GM19395 (cell line): ENCODE results near the gene RNLS.
"Not testable (repeated sequence)": the region's sequence is repeated elsewhere in the genome, so short reads cannot be mapped to it uniquely, and the experiment has no call there.

Experiments
- ATAC-seq: cut with Tn5 transposase; IDR thresholded peaks from one replicate; pipeline ENCODE4 v1.9.1; 2021; ENCODE audit warnings: mild to moderate bottlenecking, moderate library complexity; ENCODE audit not compliant: unreplicated experiment

RNLS gene

GRCh38 chr10:88525371-88526069, 57.6 kb downstream of the RNLS start:
- ATAC-seq = no peak

DNA sequence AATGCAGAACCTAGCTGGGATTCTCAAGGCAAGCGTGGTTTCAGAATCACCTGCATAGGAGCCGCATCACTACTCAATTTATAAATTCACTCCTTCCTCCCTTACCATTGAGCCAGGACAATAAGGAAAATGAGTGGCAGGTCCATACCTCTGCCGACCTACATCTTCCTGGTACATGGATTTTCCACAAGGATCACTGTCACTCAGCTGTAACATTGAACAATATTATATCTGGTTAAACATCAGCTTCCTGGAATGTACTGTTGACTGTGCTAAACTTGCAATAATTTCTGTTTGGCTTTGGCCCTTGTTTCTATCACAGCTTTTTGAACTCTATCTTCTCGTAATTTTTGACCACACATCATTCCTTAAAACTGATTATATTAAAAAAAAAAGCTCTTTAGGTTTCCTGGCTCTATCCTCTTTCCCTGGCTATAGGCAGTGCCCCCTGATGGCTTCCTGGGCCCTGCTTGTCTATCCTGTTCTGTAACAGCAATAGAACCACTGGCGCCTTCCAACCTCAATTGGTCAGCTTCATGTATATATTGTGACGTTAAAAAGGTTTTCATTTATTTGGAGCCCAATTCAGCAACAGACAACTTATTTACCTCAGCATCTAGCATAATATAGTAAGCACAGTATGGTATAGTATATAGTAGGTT, 59.2 kb downstream of the RNLS start:
- no peak for ATAC-seq

GRCh38 chr10:88522715-88523114, 60.4 kb downstream of the RNLS start:
- no peak for ATAC-seq

DNA sequence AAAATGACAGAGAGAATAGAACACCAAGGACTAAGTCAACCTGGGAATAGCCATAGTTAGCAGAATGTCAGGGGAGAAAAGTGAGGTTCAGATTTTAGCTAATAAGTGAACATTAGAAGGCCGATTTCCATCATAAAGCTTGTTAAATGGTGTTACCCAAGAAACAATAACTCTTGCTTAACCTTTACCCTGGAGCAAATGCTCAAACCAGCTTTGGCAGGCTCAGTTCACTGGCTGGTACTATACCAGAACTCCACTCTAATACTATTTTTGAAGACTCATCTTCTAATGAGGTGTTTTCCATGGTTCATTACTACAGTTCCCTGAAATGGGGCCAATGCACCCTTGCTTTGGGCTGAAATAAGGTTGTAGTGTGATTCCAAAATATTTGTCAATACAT, 61.3 kb downstream of the RNLS start:
- no peak for ATAC-seq

DNA sequence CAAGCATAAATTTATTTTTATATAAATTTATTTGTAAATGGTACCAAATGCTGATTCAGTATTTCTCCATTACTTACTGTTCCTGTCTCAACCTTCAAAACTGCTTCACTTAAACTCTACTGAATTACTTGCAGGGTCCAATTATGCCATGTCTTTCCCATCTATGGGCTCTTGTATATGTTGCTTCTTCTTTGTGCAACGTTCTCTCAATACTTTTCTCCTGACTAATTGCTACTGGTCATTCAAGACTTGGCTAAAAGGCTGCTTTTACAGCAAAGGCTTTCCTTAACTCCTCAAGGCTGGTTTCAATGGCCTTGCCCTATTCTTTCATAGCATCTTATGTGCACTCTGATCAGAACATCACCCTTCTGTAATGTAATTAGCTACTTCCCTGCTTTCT, 67.9 kb downstream of the RNLS start:
- no peak for ATAC-seq

DNA sequence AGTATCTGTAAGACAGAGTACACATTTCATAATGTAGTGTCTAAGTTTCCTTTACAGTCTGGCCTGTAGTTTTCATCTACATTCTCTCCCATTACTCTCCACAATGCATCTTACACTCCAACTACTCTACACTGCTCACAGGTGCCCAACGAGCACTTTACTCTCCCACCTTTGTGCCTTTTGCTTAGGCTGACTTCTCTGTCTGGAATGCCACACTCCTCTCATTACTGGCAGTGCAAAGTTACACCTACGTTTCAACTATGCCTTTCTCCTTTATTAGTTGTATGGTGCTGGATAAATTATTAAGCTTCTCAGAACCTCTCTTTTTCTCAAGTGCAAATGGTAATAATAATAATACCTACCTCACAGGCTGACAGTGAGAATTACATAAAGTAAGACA, 70.5 kb downstream of the RNLS start:
- ATAC-seq = no peak

GRCh38 chr10:88508796-88509195, 74.3 kb downstream of the RNLS start:
- ATAC-seq = no peak

DNA sequence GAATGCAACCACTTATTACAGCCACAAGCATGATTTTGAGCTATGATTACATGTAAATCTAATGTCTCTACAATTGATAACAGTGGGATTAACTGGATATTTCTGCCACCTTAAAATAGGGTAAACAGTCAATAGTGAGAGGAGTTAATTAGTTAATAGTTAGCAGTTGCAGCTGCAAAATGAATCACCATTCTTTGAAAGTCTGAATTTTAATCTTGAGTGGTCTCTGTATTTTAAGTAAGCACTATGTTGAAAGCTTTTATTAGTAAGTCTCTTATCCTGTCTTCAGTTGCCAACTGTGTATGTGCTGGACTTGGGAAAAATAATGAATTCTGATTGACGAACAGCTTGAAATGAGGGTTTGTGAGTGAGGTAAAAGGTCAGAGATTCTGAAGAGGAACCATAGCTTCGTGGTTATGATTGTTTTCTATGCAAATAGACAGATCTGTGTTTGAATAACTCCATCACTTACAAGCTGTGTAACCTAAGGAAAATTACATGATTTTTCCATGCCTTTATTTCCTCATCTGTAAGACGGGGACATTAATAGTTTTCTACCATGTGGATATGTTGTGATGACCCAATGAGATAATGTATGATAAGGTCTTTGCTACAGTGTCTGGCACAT, 75.2 kb downstream of the RNLS start:
- ATAC-seq = no peak

DNA sequence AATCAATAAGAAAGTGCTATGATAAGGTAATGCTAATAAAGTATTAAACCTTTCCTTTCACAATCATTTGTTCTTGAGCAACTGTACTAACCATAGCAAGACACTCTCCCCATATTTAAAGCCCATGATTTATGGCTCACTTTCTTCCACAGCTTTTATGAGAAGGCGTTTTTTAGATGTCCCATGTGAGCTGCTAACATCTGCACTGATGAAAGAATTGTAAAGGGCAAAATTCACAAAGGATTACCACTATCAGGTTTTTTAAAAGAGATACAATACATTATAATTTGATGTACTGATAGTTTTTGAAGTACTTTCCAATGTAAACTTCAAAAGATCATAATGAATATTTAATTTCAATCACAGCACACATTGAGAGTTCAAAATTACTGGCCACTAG, 75.7 kb downstream of the RNLS start:
- ATAC-seq = no peak

DNA sequence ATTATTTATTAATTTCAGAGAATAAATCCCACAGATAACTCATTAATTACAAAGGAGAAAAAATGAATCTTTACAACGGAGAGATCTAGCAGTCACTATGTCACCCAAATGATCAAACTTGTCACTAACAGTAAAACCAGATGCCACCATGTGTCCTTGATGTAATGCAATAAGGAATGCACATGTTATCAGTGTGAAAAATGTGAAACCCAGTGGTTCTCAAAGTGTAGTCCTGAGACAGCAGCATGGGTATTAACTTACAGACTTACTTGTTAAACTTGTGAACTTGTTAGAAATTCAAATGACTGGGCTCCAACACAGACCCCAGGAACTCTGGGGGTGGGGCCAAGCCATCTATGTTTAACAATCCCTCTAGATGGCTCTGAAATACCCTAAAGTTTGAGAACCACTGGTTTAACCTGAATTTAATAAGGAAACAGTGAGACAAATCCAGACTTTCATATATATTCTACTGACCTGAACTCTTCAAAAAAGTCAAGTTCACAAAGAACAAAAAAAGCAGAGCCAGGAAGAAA, 77.4 kb downstream of the RNLS start:
- no peak for ATAC-seq

- no peak for ATAC-seq
Measured at GRCh38 chr10:88505265-88505664, 77.9 kb downstream of the RNLS start.

DNA sequence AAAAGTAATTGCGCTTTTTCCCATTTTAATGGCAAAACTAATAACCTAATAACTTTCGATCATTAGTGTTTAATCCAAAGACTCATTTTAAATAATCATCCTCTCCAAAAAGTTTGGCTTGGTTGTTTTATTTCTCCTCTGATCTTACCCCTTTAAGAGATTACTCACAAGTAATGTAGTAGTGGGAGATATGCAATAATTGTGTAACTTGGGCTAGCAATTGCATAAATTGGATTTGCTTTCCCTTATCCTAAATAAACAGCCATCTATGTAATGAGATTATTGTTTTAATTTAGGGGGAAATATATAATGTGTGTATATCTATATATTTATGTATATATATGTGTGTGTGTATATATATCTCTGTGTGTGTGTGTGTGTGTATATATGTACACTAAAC, 82.5 kb downstream of the RNLS start:
- no peak for ATAC-seq

DNA sequence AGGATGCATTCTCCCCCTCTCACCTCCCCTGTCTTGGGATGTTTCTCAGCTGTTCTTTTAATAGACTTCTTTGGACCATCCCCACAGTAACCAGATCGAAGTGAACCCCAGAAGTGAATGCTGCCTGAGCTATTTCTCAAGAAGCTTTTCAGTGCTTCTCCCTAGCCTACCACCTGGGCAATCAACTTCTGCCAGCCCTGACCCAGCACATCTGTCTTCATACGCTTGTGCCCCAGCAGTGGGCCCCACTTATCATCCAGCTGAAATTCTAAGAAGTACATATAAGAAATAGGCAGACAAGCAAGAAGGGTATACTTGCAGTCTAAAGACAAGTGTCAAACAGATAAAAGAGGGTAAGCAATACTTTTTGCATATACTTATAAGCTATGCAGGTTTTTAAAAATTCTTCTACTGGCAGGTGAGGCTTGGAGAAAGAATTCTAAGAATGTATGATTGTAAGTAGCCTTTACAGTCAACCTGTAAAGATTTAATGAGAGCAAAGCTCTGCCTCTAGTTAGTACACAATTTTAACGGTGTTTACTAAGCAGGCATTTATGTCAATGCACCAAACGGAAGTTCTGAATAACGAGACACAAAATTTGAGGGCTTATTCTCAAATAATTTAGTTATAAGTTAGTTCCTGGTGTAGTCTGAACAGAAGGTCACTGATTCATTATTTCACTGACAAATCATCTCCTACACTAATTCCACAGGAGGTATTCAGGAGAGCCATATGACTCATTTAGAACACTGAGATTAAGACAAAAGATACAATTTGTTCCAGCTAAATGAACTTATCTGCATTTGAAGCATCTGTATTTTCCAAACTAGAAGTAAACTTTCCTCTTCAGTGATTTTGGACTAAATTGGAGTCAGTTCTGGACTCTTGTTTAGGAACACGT, 83.3 kb downstream of the RNLS start:
- ATAC-seq = no peak

- ATAC-seq = no peak
Measured at GRCh38 chr10:88497913-88498312, 85.2 kb downstream of the RNLS start.

DNA sequence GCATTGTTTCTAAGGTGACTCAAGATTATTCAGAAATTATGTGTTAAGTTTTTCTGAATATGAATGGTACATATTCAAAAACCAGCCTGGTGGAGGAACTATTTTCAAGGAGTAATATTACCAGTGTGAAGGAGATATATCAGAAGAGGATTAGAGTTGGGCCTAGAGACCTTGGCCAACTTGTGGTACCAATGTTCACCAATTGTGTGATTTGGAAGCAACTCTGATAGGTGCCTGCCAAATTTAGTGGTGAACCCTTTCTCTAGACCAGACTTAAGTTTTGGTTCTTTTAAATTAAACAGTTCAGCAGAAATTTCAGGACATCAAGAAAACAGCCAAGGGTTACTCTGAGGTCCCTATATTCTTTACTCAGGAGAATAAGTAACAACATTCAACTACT, 88.6 kb downstream of the RNLS start:
- ATAC-seq = no peak

DNA sequence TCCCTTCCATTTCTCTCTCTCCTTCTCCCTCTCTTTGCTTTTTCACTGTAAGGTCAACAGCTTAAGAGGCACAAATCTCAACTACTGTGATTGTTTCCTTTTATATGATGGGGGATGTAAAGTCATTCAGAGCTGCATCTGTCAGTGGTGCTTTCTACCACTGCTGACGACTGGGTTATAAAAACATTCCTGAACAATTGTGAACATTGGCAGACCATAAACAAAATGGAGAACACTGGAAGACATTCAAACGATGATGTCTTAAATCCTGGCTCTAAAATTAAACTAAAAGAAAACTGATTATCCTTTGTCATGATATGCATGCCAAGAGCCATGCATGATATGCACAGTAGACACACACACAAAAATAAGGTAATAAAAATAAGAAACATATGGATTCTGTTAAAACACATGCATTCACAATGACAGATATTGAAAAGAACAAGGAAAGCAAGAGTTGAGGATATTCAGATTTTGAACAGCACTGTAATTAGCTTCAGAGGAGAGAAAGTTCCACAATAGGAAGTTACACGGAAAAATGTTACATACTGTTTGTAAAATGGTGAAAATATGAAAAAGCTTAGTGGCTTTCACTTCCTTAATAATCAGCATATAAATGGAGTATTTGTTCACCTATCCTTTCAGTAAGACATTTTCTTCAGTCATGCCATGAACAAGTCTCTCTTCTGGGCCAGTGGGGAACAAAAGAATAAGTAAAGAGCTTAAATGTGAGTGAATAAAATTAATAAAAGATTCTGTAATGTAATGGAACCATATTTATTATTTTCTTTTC, 89.2 kb downstream of the RNLS start:
- ATAC-seq = no peak

- no peak for ATAC-seq
Measured at GRCh38 chr10:88491314-88491713, 91.8 kb downstream of the RNLS start.

GRCh38 chr10:88490231-88490980, 92.7 kb downstream of the RNLS start:
- ATAC-seq = no peak

GRCh38 chr10:88489107-88489506, 94.0 kb downstream of the RNLS start:
- no peak for ATAC-seq

DNA sequence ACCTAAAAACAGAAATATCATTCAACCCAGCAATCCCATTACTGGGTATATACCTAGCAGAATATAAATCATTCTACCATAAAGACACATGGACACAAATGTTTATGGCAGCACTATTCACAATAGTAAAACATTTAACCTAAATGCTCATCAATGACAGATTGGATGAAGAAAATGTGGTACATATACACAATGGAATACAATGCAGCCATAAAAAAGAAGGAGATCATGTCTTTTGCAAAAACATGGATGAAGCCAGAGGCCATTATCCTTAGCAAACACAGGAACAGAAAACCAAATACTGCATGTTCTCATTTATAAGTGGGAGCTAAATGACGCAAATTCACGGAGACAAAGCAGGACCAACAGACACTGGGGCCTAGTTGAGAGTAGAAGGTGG, 96.3 kb downstream of the RNLS start:
- ATAC-seq = not testable (repeated sequence)
